ENCODE measurements around the gene BCOR.

BCOR gene

DNA sequence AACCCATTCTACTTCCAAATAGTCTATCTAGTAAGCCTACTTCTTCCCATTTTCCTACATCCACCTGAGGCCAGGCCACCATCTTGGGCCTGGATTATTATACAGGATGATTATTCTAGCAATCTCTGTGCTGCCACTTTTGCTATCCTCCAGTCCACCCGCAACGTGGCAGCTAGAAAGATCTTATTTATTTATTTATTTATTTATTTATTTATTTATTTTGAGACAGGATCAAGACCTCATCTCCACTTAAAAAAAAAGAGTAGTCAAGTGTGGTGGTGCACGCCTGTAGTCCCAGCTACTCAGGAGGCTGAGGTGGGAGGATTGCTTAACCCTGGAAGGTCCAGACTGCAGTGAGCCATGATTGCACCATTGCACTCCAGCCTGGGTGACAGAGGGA, 15.2 kb upstream of the BCOR start:
- no peak for DNase-seq (ENCODE audit: low spot score)

- DNase-seq (ENCODE audit: low spot score) = no peak
These were observed 14.1 kb upstream of the BCOR start for GRCh38 chrX:40111868-40112267.

- peak; percentile 57 for DNase-seq (ENCODE audit: low spot score)
These were observed 11.7 kb upstream of the BCOR start for GRCh38 chrX:40109288-40110008.

DNA sequence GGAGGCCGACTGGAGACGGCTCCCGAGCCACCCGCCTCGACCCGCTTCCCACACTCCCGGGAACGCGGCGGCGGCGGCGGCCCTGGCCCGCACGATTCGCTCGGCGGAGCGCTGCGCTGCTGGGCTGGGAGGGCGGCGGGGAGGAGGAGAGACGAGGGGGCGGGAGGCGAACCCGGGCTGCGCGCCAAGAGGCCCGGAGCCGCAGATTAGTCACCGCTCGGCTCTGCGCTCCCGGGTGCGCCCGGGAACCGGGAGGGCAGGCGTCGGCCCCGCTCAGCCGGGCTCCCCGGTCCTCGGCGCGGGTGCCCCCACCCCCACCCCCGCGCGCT, 11.2 kb upstream of the BCOR start:
- DNase-seq (ENCODE audit: low spot score) = peak; percentile 84

GRCh38 chrX:40108162-40108958, 10.6 kb upstream of the BCOR start:
- DNase-seq (ENCODE audit: low spot score) = peak; percentile 6

- DNase-seq (ENCODE audit: low spot score) = peak; percentile 31
These were observed 9.8 kb upstream of the BCOR start for GRCh38 chrX:40107291-40108161.

- DNase-seq (ENCODE audit: low spot score) = no peak
These were observed 9.0 kb upstream of the BCOR start for GRCh38 chrX:40106676-40107290.

GRCh38 chrX:40105835-40106675, 8.3 kb upstream of the BCOR start:
- peak; percentile 57 for DNase-seq (ENCODE audit: low spot score)

DNA sequence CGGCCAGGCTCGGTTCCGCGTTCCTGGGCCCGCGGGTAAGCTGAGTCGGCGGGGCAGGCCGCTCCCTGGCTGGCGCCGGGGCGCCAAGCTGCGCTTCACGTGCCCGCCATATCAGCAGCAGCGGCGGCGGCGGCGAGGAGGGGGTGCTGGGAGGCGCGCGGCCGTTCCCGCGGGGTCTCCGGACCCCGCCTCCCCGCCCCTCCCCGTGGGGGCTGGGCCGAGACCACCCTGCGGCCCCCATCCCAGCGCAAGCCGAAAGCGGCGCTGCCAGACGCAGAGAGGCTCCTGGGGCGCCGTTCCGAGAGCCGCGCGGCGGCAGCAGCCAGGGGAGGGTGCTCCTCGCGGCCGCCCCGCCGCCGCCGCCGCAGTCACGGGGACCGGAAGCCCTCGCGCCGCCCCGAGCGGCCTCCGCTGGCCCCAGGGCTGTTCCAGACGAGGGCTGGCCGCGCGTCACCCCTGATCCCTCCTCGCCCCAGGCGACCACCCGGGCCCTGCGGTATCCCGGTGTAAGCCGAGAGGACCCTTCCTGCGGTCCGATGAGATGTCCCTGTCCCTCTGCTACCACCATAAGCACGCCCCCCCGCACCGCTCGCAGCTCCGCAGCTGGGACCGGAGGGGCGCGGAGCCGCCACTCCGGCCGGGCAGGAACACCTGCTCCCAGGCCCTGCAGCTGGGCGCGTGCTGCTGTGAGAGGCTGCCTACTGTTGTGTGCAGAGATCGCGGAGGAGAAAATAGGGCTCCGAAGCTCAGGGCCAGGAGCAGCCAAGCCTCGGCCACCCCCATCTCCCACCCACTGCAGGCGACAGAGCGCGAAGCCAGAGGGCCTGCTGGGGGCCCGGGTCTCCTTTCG, 7.5 kb upstream of the BCOR start:
- DNase-seq (ENCODE audit: low spot score) = peak; percentile 42

DNA sequence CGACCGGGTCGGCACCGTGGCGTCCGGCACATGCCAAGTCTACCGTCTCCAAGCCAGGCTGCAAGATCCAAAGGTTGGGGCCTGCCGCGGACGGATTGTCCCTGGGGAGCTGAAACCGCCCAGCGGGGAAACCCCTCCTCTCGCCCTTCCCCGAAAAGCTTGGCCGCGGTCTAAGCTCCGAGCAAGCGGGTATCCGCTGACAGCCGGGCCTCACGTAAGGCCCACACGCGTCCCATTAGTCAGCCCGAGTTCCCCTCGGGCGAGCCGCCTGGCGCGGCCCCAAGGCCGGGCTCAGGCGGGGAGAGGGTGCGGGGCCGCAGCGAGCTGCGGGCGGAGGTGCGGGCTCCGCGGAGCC, 6.8 kb upstream of the BCOR start:
- peak; percentile 67 for DNase-seq (ENCODE audit: low spot score)

DNA sequence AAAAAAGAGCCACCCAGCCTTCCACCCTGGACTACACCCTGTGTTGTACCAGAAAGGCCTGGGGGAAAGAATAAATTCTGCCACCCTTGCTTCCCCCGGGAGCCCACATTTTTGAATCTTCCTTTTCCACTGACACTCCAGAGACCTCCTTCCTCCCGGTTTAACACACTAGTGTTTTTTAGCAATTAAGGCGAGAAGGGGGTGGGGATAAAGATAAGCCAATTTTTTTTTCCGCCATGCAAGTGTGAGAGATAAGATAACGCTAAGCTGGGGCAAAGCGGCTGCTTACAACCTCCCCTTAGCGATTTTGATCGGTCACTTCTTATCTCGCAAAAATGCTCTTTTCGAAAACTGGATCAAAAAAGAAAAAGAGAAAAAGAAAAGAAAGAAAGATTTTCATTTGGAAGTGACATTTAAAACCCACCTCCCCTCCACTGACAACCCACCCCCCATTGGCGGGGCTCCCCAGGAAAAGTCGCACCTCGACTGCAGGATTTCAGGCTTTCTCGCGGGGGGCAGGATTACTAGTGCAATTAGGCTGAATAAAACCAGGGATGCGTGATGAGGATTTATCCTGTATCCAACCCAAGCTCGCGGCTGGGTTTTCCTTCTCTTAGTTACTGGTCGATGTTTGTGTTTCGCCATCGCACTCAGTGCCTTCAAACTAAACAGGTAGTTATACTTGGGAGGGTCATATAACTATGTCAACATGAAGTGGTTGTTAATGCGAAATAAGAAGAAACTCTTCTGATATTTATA, 6.0 kb upstream of the BCOR start:
- DNase-seq (ENCODE audit: low spot score) = no peak

GRCh38 chrX:40102393-40103381, 4.9 kb upstream of the BCOR start:
- DNase-seq (ENCODE audit: low spot score) = no peak

DNA sequence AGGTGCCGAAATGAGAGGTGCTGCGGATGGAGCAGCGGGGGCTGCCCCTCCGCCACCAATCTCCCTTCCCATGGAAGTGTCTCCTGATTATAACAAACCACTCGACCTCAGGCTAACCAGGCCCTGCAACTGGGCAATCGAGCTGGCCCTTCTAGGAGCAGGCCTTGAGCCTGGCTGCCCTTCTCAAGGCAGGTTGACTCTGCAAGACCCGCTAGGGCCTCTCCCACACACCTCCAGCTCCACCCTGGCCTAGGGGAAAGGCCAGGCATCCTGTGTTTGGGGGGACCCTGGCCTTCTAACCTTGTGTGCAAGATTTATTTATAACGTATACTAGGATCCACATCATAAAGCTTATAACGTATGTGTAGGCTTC, 3.7 kb upstream of the BCOR start:
- DNase-seq (ENCODE audit: low spot score) = no peak

DNA sequence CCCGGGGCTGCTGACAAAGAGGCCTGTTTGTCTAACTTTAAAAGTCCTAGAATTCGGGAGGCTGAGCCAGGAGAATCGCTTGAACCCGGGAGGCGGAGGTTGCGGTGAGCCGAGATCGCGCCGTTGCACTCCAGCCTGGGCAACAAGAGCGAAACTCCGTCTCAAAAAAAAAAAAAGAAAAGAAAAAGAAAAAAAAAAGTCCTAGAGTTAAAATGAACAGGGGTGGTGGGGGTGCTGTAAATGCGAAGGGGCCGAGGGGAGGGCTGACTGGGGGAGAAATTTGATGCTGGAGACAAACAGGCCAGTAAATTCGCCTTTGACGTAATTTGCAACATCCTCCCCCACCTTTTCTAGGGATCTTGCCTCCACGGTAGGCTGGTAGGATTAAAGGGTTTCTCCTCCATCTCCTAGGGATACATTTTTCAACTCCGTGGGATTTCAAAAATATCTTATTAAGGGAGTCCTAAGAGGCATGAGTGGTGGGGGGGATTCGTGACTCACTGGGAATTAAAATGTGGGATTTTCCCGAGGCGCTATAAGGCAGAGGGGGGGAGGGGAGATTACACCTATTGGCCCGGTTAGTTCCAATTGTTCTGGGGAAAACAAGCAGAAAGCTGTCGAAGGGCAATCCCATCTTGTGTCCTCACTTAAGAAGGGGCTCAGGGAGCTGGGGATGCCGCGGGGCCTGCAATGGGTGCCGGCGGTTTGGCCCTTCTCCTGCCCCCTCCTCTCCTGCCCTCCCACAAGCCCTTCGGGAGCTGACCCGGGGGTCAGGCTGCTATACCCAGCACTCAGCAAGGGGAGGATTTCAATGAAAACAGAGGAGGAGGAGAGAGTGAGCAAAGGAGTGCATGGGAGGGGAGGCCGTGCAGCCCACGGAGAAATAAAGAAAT, 3.0 kb upstream of the BCOR start:
- no peak for DNase-seq (ENCODE audit: low spot score)

DNA sequence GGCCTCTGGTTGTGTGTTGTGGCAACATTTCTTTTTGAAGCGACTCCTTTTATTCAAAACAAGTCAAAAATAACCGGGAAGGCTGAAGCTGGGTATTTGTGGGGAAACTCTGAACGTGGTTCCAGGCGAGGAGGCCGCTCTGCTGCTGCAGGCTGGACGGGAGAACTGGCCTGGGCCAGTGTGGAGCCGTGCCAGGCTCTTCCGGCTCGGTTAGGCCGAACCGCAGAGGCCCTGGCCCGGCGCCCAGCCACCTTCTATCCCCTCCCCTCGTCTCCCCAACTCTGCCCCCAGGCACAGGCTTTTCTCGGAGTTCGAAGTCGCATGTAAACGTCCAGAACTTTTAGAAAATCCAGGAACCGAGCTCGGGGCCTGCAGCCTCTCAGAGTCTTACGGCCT, 2.4 kb upstream of the BCOR start:
- DNase-seq (ENCODE audit: low spot score) = no peak

- DNase-seq (ENCODE audit: low spot score) = peak; percentile 29
These were observed 1.5 kb upstream of the BCOR start for GRCh38 chrX:40099055-40099958.
